LNCAP (cell line): ENCODE data around the gene VPS45.

Experiments
- CTCF ChIP-seq: fragments of 450-650 bp; IDR thresholded peaks from 2 replicates; pipeline ENCODE4 v1.5.1; 2017; ENCODE audit warnings: mild to moderate bottlenecking

The VPS45 gene

GRCh38 chr1:150115121-150115520, 47.5 kb downstream of the VPS45 start:
- TF ChIP-seq CTCF = no peak

DNA sequence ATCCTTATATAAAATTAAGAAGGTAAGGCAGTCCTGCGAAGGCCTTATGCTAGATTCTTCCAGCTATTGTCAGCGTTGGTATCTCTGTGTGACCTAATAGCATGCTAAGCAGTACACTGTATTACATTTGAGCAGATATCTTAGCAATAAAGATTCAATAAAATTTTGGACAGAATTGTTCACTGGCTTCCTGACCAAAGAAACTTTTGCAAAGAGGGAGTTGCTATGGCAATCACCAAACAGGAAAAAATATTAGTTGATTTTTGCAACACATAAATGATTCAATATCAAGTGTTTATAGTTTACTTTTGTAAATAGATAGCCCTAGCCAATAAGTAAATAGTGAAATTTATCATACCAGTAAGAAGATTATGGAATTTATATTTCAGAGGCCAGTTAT, 51.1 kb downstream of the VPS45 start:
- no peak for TF ChIP-seq CTCF

DNA sequence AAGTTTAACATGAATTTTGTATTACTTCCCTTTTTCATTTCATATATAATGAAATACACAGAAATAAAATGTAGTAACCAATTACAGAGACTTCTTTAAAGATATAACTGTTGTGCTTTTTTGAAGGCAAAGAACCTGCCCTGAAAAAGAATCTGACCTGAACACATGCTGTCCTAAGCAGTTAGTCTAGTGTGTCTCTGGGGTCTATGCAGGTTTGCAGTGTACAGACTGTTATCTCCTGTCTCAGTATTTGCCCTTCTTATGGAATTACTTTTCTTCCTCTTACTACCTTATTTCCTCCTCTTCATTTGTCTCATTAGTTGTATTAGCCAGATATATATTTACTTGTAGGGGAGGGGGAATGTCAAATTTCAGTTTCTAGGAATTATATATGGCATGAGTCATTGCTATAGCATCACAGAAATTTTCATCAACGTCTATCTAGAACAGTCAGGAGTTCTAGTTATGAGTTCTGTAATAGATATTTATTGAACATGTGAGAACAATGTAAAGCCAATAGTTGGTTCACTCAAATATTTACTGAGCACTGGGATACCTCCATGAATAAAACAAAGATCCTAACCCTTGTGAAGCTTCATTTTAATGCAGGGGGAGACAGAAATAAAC, 53.8 kb downstream of the VPS45 start:
- TF ChIP-seq CTCF = no peak

DNA sequence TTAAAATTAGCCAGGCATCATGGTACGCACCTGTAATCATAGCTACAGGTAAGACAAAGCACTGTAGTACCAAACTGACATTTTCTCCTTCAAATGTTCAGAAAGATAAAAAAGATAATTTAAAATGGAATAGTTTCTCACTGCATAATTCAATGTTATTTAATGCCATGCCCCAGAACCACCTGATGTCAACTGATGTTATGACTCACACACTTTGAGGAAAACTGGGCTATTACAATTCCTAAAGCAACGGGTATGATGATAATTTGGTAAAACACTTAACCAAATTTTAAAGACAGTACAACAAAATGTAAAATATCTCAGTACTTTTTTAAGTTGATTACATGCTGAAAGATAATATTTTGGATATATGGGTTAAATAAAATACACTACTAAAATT, 59.2 kb downstream of the VPS45 start:
- TF ChIP-seq CTCF = no peak

DNA sequence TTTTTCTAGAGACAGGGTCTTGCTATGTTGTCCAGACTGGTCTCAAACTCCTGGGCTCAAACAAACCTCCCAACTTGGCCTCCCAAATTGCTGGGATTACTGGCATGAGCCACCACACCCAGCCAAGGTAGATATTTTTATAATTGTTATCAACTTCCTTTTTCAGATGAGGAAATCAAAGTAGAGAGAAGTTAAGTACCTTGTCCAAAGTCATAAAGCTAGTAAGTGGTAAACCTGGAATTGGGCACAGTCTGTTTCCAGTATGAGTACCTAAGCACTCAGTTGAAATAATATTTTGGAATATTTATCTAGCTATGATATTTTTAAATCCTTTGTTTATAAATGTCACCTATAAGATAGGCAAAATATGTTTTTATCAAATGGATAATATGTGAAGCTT, 59.9 kb downstream of the VPS45 start:
- TF ChIP-seq CTCF = no peak

GRCh38 chr1:150127868-150128267, 60.3 kb downstream of the VPS45 start:
- no peak for TF ChIP-seq CTCF

DNA sequence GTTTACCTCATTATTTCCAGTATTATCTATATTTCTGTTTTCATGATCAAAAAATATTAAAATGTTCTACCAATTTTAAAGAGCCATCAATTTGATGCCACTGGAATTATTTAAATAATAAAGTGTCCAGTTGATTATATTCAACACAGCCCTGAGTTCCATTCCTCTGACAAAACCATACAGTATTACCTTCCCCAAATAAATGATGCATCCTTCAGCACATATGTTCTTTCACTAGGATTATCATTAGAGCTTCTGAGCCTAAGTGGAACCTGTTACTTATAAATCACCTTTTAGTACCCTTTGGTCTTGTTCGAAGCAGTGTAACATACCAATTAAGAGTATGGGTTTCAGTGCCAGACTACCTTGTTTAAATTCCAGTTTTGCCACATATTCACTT, 64.8 kb downstream of the VPS45 start:
- TF ChIP-seq CTCF = no peak

DNA sequence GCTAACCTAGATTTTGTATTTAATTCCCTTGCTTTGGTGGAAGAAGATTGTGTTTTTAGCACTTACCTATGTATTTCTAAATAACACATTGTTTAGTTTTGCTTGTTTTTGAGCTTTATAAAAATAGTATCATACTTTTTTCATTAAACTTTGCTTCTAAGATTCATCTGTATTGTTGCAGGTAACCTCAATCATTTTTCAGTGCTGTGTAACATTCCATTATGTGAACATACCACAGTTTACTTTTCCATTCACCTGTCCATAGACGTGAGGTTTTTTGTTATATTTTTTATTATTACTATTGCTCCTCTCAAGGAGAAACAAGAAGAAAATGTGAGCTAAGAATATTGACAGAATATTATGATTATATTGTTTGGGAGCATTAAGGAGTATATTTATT, 67.0 kb downstream of the VPS45 start:
- no peak for TF ChIP-seq CTCF
